GM23338 (cell line): ENCODE data around the gene GHRL. TPM values are rescaled to one million over a fixed set of nuclear protein-coding genes. Genes with fewer than 3 reads are reported as not detected.
"Not testable (repeated sequence)": the region's sequence is repeated elsewhere in the genome, so short reads cannot be mapped to it uniquely, and the experiment has no call there.

Experiments used
- ATAC-seq: fragments of 200-7000 bp; cut with Tn5 transposase; 3 replicates; pipeline ENCODE4 v1.9.1; 2020
- DNase-seq: peaks from one replicate; pipeline ENCODE4 v3.0.0-alpha.2; 2015; ENCODE audit warnings: low spot score
- H2AFZ ChIP-seq: fragments of 200-600 bp; sonication (generic); 2 replicates; pipeline ENCODE4 v1.8.0; 2016; ENCODE audit warnings: antibody characterized with exemption, mild to moderate bottlenecking, moderate library complexity
- H3F3A ChIP-seq: fragments of 200-600 bp; sonication (generic); replicated peaks from 2 replicates; pipeline ENCODE4 v1.8.0; 2017; ENCODE audit warnings: antibody characterized with exemption, mixed run types, low read depth
- H3K27ac ChIP-seq: fragments of 200-600 bp; sonication (generic); 2 replicates; pipeline ENCODE4 v1.6.1; 2016; ENCODE audit warnings: low read depth
- H3K27me3 ChIP-seq: fragments of 200-600 bp; sonication (generic); 2 replicates; pipeline ENCODE4 v1.8.0; 2016; ENCODE audit warnings: mild to moderate bottlenecking, mixed run types, moderate library complexity; ENCODE audit not compliant: insufficient read depth
- H3K36me3 ChIP-seq: fragments of 200-600 bp; sonication (generic); 2 replicates; pipeline ENCODE4 v1.8.0; 2016; ENCODE audit warnings: mild to moderate bottlenecking; ENCODE audit not compliant: insufficient read depth
- H3K4me1 ChIP-seq: fragments of 200-600 bp; sonication (generic); 2 replicates; pipeline ENCODE4 v1.8.0; 2016; ENCODE audit warnings: mild to moderate bottlenecking, moderate library complexity; ENCODE audit not compliant: insufficient read depth
- H3K4me2 ChIP-seq: fragments of 200-600 bp; sonication (generic); 2 replicates; pipeline ENCODE4 v1.7.1; 2017; ENCODE audit warnings: mixed run types
- H3K4me3 ChIP-seq: fragments of 200-600 bp; sonication (generic); 2 replicates; pipeline ENCODE4 v1.6.1; 2016; ENCODE audit warnings: mixed run types
- H3K79me2 ChIP-seq: fragments of 200-600 bp; sonication (generic); replicated peaks from 2 replicates; pipeline ENCODE4 v1.8.0; 2017; ENCODE audit warnings: mild to moderate bottlenecking; ENCODE audit not compliant: insufficient read depth
- H3K9me2 ChIP-seq: fragments of 200-600 bp; sonication (generic); 2 replicates; pipeline ENCODE4 v1.8.0; 2017; ENCODE audit not compliant: insufficient read depth
- H4K20me1 ChIP-seq: fragments of 200-600 bp; sonication (generic); replicated peaks from 2 replicates; pipeline ENCODE4 v1.8.0; 2017; ENCODE audit warnings: mild to moderate bottlenecking; ENCODE audit not compliant: insufficient read depth
- H3K27ac Mint-ChIP-seq: 2 replicates; pipeline ENCODE4 v1.8.0; 2020; ENCODE audit warnings: inconsistent platforms, mild to moderate bottlenecking, moderate library complexity, mixed read lengths
- H3K27me3 Mint-ChIP-seq: 3 replicates; pipeline ENCODE4 v1.8.0; 2022; ENCODE audit warnings: low read depth, mild to moderate bottlenecking, moderate library complexity, mixed read lengths, inconsistent platforms; ENCODE audit not compliant: insufficient read depth, poor library complexity
- H3K36me3 Mint-ChIP-seq: 3 replicates; pipeline ENCODE4 v1.8.0; 2021; ENCODE audit warnings: low read depth, mild to moderate bottlenecking, inconsistent platforms, moderate library complexity, mixed read lengths
- H3K4me1 Mint-ChIP-seq: 3 replicates; pipeline ENCODE4 v1.8.0; 2020; ENCODE audit warnings: mild to moderate bottlenecking, inconsistent platforms, mixed read lengths
- H3K4me3 Mint-ChIP-seq: 3 replicates; pipeline ENCODE4 v1.8.0; 2021; ENCODE audit warnings: moderate library complexity, mild to moderate bottlenecking, inconsistent platforms, mixed read lengths
- H3K9me3 Mint-ChIP-seq: 3 replicates; pipeline ENCODE4 v1.8.0; 2020; ENCODE audit warnings: moderate library complexity, mild to moderate bottlenecking, inconsistent platforms, mixed read lengths
- CREB1 ChIP-seq: fragments of 250-450 bp; sonication (Bioruptor Pico); IDR thresholded peaks from 2 replicates; pipeline ENCODE4 v1.5.0; 2020; ENCODE audit warnings: low read depth, mild to moderate bottlenecking, moderate library complexity
- ETS1 ChIP-seq: IDR thresholded peaks from 2 replicates; pipeline ENCODE4 v1.6.1; 2016; ENCODE audit warnings: antibody characterized with exemption
- EZH2 ChIP-seq: fragments of 200-600 bp; sonication (generic); IDR thresholded peaks from one replicate; pipeline ENCODE4 v1.8.0; 2017; ENCODE audit warnings: antibody characterized with exemption, mild to moderate bottlenecking, low read depth; ENCODE audit not compliant: unreplicated experiment
- EZH2phosphoT487 ChIP-seq: fragments of 200-600 bp; sonication (generic); IDR thresholded peaks from one replicate; pipeline ENCODE4 v1.8.1; 2018; ENCODE audit warnings: antibody characterized with exemption; ENCODE audit not compliant: unreplicated experiment
- NANOG ChIP-seq: IDR thresholded peaks from 2 replicates; pipeline ENCODE4 v1.6.1; 2016; ENCODE audit warnings: antibody characterized with exemption, borderline replicate concordance
- POLR2AphosphoS5 ChIP-seq: IDR thresholded peaks from 2 replicates; pipeline ENCODE4 v1.6.1; 2016; ENCODE audit warnings: antibody characterized with exemption, low read depth
- REST ChIP-seq: IDR thresholded peaks from one replicate; pipeline ENCODE4 v1.6.1; 2018; ENCODE audit warnings: antibody characterized with exemption; ENCODE audit not compliant: unreplicated experiment
- STAT1 ChIP-seq: IDR thresholded peaks from one replicate; pipeline ENCODE4 v1.6.1; 2016; ENCODE audit warnings: antibody characterized with exemption; ENCODE audit not compliant: unreplicated experiment
- ZNF114 ChIP-seq: fragments of 250-450 bp; sonication (Bioruptor Pico); IDR thresholded peaks from 2 replicates; pipeline ENCODE4 v1.5.0; 2020; ENCODE audit warnings: mild to moderate bottlenecking, moderate library complexity
- ZNF331 ChIP-seq: fragments of 250-450 bp; sonication (Bioruptor Pico); IDR thresholded peaks from 2 replicates; pipeline ENCODE4 v1.5.0; 2020; ENCODE audit warnings: low read depth, mild to moderate bottlenecking, moderate library complexity
- ZNF462 ChIP-seq: fragments of 250-450 bp; sonication (Bioruptor Pico); IDR thresholded peaks from 2 replicates; pipeline ENCODE4 v1.5.0; 2020; ENCODE audit warnings: mild to moderate bottlenecking, moderate library complexity
- polyA plus RNA-seq: library from polyadenylated mRNA; unstranded; fragments of >200 nt; fragmentation: Nextera tagmentation; extraction: Ambion mirVana; gene quantifications from 2 replicates; pipeline ENCODE4 v1.2.1, GENCODE V29; 2016
- total RNA-seq: library from RNA; depleted of rRNA; stranded (reverse); fragments of >200 nt; shearing (Covaris generic); gene quantifications from 2 replicates; pipeline ENCODE4 v1.2.3, GENCODE V29; 2014

GHRL gene
- total and polyA plus RNA-seq, 2 experiments from 2014 or later, result 0.78 TPM; not detected in 1

GRCh38 chr3:10268116-10268515 is 24.6 kb downstream of the GHRL start (continued):
- TF ChIP-seq ZNF462, result no peak

GRCh38 chr3:10266936-10267335 is 25.8 kb downstream of the GHRL start:
- not testable (repeated sequence) for ATAC-seq, H3K9me3 Mint-ChIP-seq, H3K4me1 ChIP-seq, H3F3A ChIP-seq, H3K27ac ChIP-seq, H3K4me2 ChIP-seq, H2AFZ ChIP-seq, H3K9me2 ChIP-seq, H3K4me3 Mint-ChIP-seq, H3K27ac Mint-ChIP-seq, H3K27me3 Mint-ChIP-seq, H3K27me3 ChIP-seq, H4K20me1 ChIP-seq, DNase-seq, H3K4me3 ChIP-seq
- peaks cover 41% of the 10 kb centered on the region for H3K36me3 Mint-ChIP-seq
- H3K36me3 ChIP-seq, result peaks cover 11% of the 10 kb centered on the region; the same call in 1 of the 2 replicates
- H3K4me1 Mint-ChIP-seq, result peaks cover 11% of the 10 kb centered on the region
- peaks cover 62% of the 10 kb centered on the region for H3K79me2 ChIP-seq

GRCh38 chr3:10265833-10266232 is 26.9 kb downstream of the GHRL start:
- Histone ChIP-seq H3F3A (no peaks in the 10 kb centered on the region), H3K27ac (no peak overlapping the region), H3K79me2 (peaks cover 56% of the 10 kb centered on the region), H3K27me3 (no peaks in the 10 kb centered on the region), H3K4me2 (no peak overlapping the region), H3K36me3 (peaks cover 3% of the 10 kb centered on the region), H3K9me2 (no peaks in the 10 kb centered on the region), H2AFZ (no peak overlapping the region), H3K4me3 (no peak overlapping the region), H3K4me1 (no peaks in the 10 kb centered on the region), H4K20me1 (peaks cover 6% of the 10 kb centered on the region)
- Mint-ChIP-seq H3K27ac (no peak overlapping the region), H3K4me1 (peaks cover 11% of the 10 kb centered on the region), H3K9me3 (no peaks in the 10 kb centered on the region), H3K36me3 (peaks cover 44% of the 10 kb centered on the region), H3K27me3 (no peaks in the 10 kb centered on the region), H3K4me3 (no peak overlapping the region)
- DNase-seq, result no peak
- ATAC-seq, result no peak
- TF ChIP-seq EZH2, result no peak
- no peak for TF ChIP-seq REST
- no peak for TF ChIP-seq POLR2AphosphoS5
- TF ChIP-seq STAT1, result no peak
- TF ChIP-seq ZNF331 (CRISPR knock-in tag), result no peak
- TF ChIP-seq NANOG, result no peak
- TF ChIP-seq ETS1, result no peak
- no peak for TF ChIP-seq EZH2phosphoT487
- no peak for TF ChIP-seq ZNF114 (CRISPR knock-in tag)
- TF ChIP-seq CREB1, result no peak
